Measurements from ENCODE around the gene CAPN15.

GRCh38 chr16:530111-530817 is 2.8 kb downstream of the CAPN15 start:
- TF ChIP-seq CTCF (conservative IDR thresholded peaks at IDR 0.05; ENCODE audit: low read length) (no peak), EZH2phosphoT487 (IDR thresholded peaks at IDR 0.05; ENCODE audit: borderline replicate concordance, low read depth, low read length) (no peak)
